Lung (tissue), 12 donors: ENCODE measurements around the gene CSNK1G1. TPM values are rescaled to one million over a fixed set of nuclear protein-coding genes. Genes with fewer than 3 reads are reported as not detected.

Experiments
- ATAC-seq: fragments of 200-7000 bp; cut with Tn5 transposase; one replicate; pipeline ENCODE4 v1.9.1; 2020; ENCODE audit warnings: moderate number of reproducible peaks; ENCODE audit not compliant: insufficient read depth, low FRiP score
- DNase-seq, 3 donors: peaks; one replicate each; pipeline ENCODE4 v3.0.0-alpha.2; 2013 to 2017
- H3K27ac ChIP-seq, 2 donors: one replicate each; pipeline ENCODE4 v1.5.1; 2013; ENCODE audit warnings: mild to moderate bottlenecking in 2 of 2, moderate library complexity in 2 of 2, control low read depth in 1 of 2, inconsistent platforms in 1 of 2, low read depth in 1 of 2, low read length in 1 of 2
- H3K27me3 ChIP-seq, 3 donors: one replicate each; pipeline ENCODE4 v1.5.1; 2013; ENCODE audit warnings: low read length in 2 of 3; ENCODE audit not compliant: control insufficient read depth in 3 of 3, insufficient read depth in 3 of 3
- H3K36me3 ChIP-seq, 4 donors: one replicate each; pipeline ENCODE4 v1.5.1; 2013; ENCODE audit warnings: low read length in 4 of 4, mild to moderate bottlenecking in 1 of 4, moderate library complexity in 1 of 4; ENCODE audit not compliant: control insufficient read depth in 4 of 4, insufficient read depth in 4 of 4
- H3K4me1 ChIP-seq, 5 donors: one replicate each; pipeline ENCODE4 v1.5.1; 2013; ENCODE audit warnings: low read length in 5 of 5, mild to moderate bottlenecking in 2 of 5, moderate library complexity in 1 of 5; ENCODE audit not compliant: control insufficient read depth in 5 of 5, insufficient read depth in 5 of 5
- H3K4me3 ChIP-seq: one replicate; pipeline ENCODE4 v1.5.1; 2013; ENCODE audit warnings: mild to moderate bottlenecking, control low read depth, moderate library complexity
- H3K9ac ChIP-seq, 2 donors: one replicate each; pipeline ENCODE4 v1.5.1; 2013; ENCODE audit warnings: low read length in 2 of 2, control low read depth in 1 of 2; ENCODE audit not compliant: insufficient read depth in 1 of 2
- H3K9me3 ChIP-seq, 4 donors: one replicate each; pipeline ENCODE4 v1.5.1; 2013; ENCODE audit warnings: low read length in 3 of 4, mild to moderate bottlenecking in 1 of 4, moderate library complexity in 1 of 4; ENCODE audit not compliant: control insufficient read depth in 4 of 4, insufficient read depth in 3 of 4
- CTCF ChIP-seq: IDR thresholded peaks from 2 replicates; pipeline ENCODE4 v1.5.1; 2012; ENCODE audit warnings: mild to moderate bottlenecking; ENCODE audit errors: control extremely low read depth, extremely low read depth
- WGBS, 2 donors: extraction: QIAGEN DNeasy Blood & Tissue Kit; methylation state at CpG; one replicate each; pipeline ENCODE4 v1.1.7; 2013; 5-methylcytosine and 5-hydroxymethylcytosine counted together
- polyA plus RNA-seq, 2 donors: library from polyadenylated mRNA; stranded (reverse); fragments of 200-250 nt; gene quantifications; one replicate each; pipeline ENCODE4 v1.2.1, GENCODE V29; 2013
- total RNA-seq, 2 donors: library from RNA; depleted of rRNA in 1 of 2; stranded (reverse); fragments of >200 nt in 1 of 2; gene quantifications; one replicate each; pipeline ENCODE4 v1.2.1, GENCODE V29; 2014 to 2021
- donor health status: control.
- donor health status: control.
- donor health status: Bipolar disorder and iron deficiency.
- donor health status: healthy.
- donor health status: DM: yes; HTN: yes; CAD: no.

The CSNK1G1 gene
- total and polyA plus RNA-seq, 4 donors = 3.0 to 50.4 (median 12.9) TPM

DNA sequence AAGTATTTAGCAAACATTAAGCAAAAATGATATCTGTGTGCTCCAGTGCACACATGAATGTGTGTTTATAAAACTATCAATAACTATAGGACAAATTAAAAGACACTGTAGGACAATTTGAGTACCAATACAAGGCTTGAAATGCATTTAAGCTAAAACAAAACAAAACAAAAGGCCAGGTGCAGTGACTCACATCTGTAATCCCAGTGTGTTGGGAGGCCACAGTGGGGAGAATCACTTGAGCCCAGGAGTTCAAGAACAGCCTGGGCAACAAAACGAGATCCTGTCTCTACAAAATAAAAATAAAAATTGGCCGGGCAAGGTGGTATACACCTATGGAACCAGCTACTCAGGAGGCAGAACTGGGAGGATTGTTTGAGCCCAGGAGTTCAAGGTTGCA lies 50.7 kb downstream of the CSNK1G1 start:
- Histone ChIP-seq H3K27ac (no peak overlapping the region), H3K9ac (no peak overlapping the region), H3K4me3 (no peak overlapping the region), H3K4me1 (no peaks in the 10 kb centered on the region), H3K27me3 (no peaks in the 10 kb centered on the region), H3K9me3 (peaks cover 0 to 2% (median 0%) of the 10 kb centered on the region in 4 donors), H3K36me3 (peaks cover 0 to 2% (median 2%) of the 10 kb centered on the region in 4 donors)
- no peak for ATAC-seq
- TF ChIP-seq CTCF = no peak
- DNase-seq = no peak
- 90 to 91% methylated on average over 2 of the region's 2 CpGs for WGBS, 2 donors

GRCh38 chr15:64289550-64289949 lies 66.4 kb downstream of the CSNK1G1 start:
- H3K4me3 ChIP-seq = no peak overlapping the region
- TF ChIP-seq CTCF = no peak
- no peak overlapping the region for H3K9ac ChIP-seq
- no peaks in the 10 kb centered on the region for H3K27me3 ChIP-seq
- no peak for ATAC-seq
- no peak for DNase-seq
- 75 to 87% methylated on average over 2 of the region's 2 CpGs for WGBS, 2 donors
- H3K4me1 ChIP-seq = peaks cover 0 to 3% (median 0%) of the 10 kb centered on the region in 5 donors
- no peak overlapping the region for H3K27ac ChIP-seq
- no peaks in the 10 kb centered on the region for H3K9me3 ChIP-seq
- no peaks in the 10 kb centered on the region for H3K36me3 ChIP-seq

- Histone ChIP-seq H3K9me3 (no peaks in the 10 kb centered on the region), H3K9ac (no peak overlapping the region), H3K4me1 (peaks cover 0 to 1% (median 0%) of the 10 kb centered on the region in 5 donors), H3K36me3 (no peaks in the 10 kb centered on the region), H3K4me3 (no peak overlapping the region), H3K27ac (no peak overlapping the region), H3K27me3 (no peaks in the 10 kb centered on the region)
- no peak for DNase-seq
- 76 to 88% methylated on average over 8 of the region's 8 CpGs for WGBS, 2 donors
- no peak for ATAC-seq
- no peak for TF ChIP-seq CTCF
Measured at GRCh38 chr15:64288999-64289398, 67.0 kb downstream of the CSNK1G1 start.

DNA sequence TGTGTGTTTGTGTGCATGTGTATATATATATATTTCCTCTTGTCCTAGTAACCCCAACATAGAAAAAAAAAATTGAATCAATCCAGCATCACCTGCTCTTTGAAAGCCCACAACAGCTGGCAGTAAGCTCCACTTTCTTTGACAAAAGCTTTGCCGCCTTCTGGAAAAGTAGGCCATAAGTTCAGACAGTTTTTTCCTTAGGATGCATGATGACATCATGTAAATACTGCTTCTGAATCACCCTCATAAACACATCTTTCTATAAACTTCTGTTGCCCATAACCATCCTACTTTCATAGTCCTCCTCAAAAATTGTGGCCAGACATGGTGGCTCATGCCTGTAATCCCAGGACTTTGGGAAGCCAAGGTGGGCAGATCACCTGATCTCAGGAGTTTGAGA lies 67.4 kb downstream of the CSNK1G1 start:
- Histone ChIP-seq H3K9ac (no peak overlapping the region), H3K27me3 (no peaks in the 10 kb centered on the region), H3K4me3 (no peak overlapping the region), H3K9me3 (no peaks in the 10 kb centered on the region), H3K27ac (no peak overlapping the region), H3K4me1 (no peaks in the 10 kb centered on the region), H3K36me3 (no peaks in the 10 kb centered on the region)
- DNase-seq (no peak), ATAC-seq (no peak)
- WGBS, 2 donors = 98 to 100% methylated on average over 1 of the region's 1 CpG
- no peak for TF ChIP-seq CTCF
